DND-41 (cell line): ENCODE results near the gene TMEM154.

Experiments used
- ATAC-seq: fragments of 200-7000 bp; cut with Tn5 transposase; 3 replicates; pipeline ENCODE4 v1.9.1; 2021; ENCODE audit warnings: low read depth; ENCODE audit not compliant: insufficient read depth
- DNase-seq: peaks from one replicate; pipeline ENCODE4 v3.0.0-alpha.2; 2020
- H2AFZ ChIP-seq: 2 replicates; pipeline ENCODE4 v1.6.0; 2012; ENCODE audit warnings: low read depth, low read length
- H3K27ac ChIP-seq: 2 replicates; pipeline ENCODE4 v1.5.1; 2012; ENCODE audit warnings: low read length, inconsistent platforms
- H3K27me3 ChIP-seq: fragments of 200-600 bp; sonication (generic); 2 replicates; pipeline ENCODE4 v1.6.0; 2012; ENCODE audit warnings: low read length, mild to moderate bottlenecking, inconsistent platforms; ENCODE audit not compliant: insufficient read depth, poor library complexity
- H3K36me3 ChIP-seq: 2 replicates; pipeline ENCODE4 v1.5.1; 2012; ENCODE audit warnings: low read length, inconsistent platforms; ENCODE audit not compliant: insufficient read depth
- H3K4me1 ChIP-seq: 2 replicates; pipeline ENCODE4 v1.5.1; 2012; ENCODE audit warnings: mild to moderate bottlenecking, low read length; ENCODE audit not compliant: insufficient read depth
- H3K4me2 ChIP-seq: 2 replicates; pipeline ENCODE4 v1.6.0; 2012; ENCODE audit warnings: mild to moderate bottlenecking, moderate library complexity, low read length, inconsistent platforms; ENCODE audit not compliant: insufficient read depth
- H3K4me3 ChIP-seq, 2 experiments: fragments of 200-600 bp in 1 of 2; shearing (Covaris generic) in 1 of 2; 2 replicates each; pipeline ENCODE4 v1.5.1; 2012 to 2016; ENCODE audit warnings: inconsistent platforms in 2 of 2, low read length in 2 of 2, mild to moderate bottlenecking in 2 of 2, low read depth in 1 of 2, moderate library complexity in 1 of 2
- H3K79me2 ChIP-seq: 2 replicates; pipeline ENCODE4 v1.6.0; 2012; ENCODE audit warnings: low read length, inconsistent platforms; ENCODE audit not compliant: insufficient read depth
- H3K9ac ChIP-seq: 2 replicates; pipeline ENCODE4 v1.6.0; 2012; ENCODE audit warnings: low read depth, mild to moderate bottlenecking, inconsistent platforms, low read length, moderate library complexity
- H3K9me3 ChIP-seq: 2 replicates; pipeline ENCODE4 v1.5.1; 2012; ENCODE audit warnings: low read length, moderate library complexity, mild to moderate bottlenecking, inconsistent platforms; ENCODE audit not compliant: insufficient read depth, severe bottlenecking
- H4K20me1 ChIP-seq: 2 replicates; pipeline ENCODE4 v1.6.0; 2012; ENCODE audit warnings: low read length; ENCODE audit not compliant: insufficient read depth
- CTCF ChIP-seq: IDR thresholded peaks from 2 replicates; pipeline ENCODE4 v1.5.1; 2012; ENCODE audit warnings: borderline replicate concordance, low read length, moderate library complexity, mild to moderate bottlenecking; ENCODE audit not compliant: poor library complexity, severe bottlenecking; ENCODE audit errors: extremely low read depth
- EZH2 ChIP-seq: IDR thresholded peaks from 3 replicates; pipeline ENCODE4 v1.6.1; 2012; ENCODE audit warnings: borderline replicate concordance, low read depth, mild to moderate bottlenecking, moderate library complexity, low read length, inconsistent platforms; ENCODE audit not compliant: severe bottlenecking

TMEM154 gene

GRCh38 chr4:152673489-152673888, 6.3 kb downstream of the TMEM154 start:
- H3K79me2 ChIP-seq, result no peaks in the 10 kb centered on the region
- H3K27me3 ChIP-seq, result no peaks in the 10 kb centered on the region
- H3K27ac ChIP-seq, result no peak overlapping the region
- H3K4me3 ChIP-seq, result no peak overlapping the region
- TF ChIP-seq EZH2, result no peak
- TF ChIP-seq CTCF, result no peak
- ATAC-seq, result no peak
- peaks cover 1% of the 10 kb centered on the region for H3K4me1 ChIP-seq
- no peak overlapping the region for H2AFZ ChIP-seq
- H3K4me2 ChIP-seq, result no peak overlapping the region
- no peaks in the 10 kb centered on the region for H4K20me1 ChIP-seq
- H3K36me3 ChIP-seq, result no peaks in the 10 kb centered on the region
- no peaks in the 10 kb centered on the region for H3K9me3 ChIP-seq
- DNase-seq, result no peak
- no peak overlapping the region for H3K9ac ChIP-seq

DNA sequence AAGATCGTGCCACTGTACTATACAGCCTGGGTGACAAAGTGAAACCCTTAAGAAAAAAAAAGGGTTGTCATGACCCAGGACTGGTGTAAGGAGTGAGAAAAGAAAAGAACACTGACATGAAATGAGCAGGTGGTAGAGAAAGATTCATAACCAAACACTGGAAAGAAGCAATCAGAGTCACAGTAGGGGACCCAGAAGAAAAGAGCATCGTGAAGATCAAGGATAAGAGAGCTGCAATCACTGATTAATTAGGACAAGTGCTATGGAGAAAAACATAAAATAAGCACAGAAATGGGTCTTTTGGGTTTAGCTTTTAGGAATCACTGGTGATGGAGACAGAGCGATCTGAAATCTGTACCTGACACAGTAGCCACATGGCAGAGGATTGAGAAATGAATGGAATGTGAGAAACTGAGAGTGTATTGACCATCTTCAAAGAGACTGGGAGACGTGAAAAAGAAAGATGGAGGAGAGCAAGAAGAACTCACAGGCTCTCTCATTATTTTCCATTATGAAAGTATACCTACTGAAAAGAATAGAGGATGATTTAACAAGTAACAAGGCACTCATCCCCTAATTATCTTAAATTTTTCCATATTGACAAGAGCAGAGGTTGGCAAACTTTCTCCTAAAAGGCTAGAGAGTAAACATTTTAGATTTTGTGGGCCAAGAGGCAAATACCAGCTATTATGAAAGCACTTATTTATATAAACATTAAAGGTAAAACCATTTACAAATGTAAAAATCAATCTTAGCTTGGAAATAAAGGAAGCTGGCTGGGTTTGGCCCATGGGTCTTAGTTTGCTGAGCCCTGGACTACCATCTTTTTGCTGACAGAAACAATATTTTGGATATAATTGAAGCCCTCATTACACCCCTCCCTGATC, 7.3 kb downstream of the TMEM154 start:
- Histone ChIP-seq H2AFZ (no peak overlapping the region), H3K79me2 (no peaks in the 10 kb centered on the region), H3K36me3 (no peaks in the 10 kb centered on the region), H3K27ac (no peak overlapping the region), H3K9ac (no peak overlapping the region), H4K20me1 (no peaks in the 10 kb centered on the region), H3K4me2 (no peak overlapping the region), H3K4me1 (no peaks in the 10 kb centered on the region), H3K4me3 (no peak overlapping the region), H3K27me3 (no peaks in the 10 kb centered on the region), H3K9me3 (no peaks in the 10 kb centered on the region)
- DNase-seq (no peak), ATAC-seq (no peak)
- TF ChIP-seq EZH2 (no peak), CTCF (no peak)

DNA sequence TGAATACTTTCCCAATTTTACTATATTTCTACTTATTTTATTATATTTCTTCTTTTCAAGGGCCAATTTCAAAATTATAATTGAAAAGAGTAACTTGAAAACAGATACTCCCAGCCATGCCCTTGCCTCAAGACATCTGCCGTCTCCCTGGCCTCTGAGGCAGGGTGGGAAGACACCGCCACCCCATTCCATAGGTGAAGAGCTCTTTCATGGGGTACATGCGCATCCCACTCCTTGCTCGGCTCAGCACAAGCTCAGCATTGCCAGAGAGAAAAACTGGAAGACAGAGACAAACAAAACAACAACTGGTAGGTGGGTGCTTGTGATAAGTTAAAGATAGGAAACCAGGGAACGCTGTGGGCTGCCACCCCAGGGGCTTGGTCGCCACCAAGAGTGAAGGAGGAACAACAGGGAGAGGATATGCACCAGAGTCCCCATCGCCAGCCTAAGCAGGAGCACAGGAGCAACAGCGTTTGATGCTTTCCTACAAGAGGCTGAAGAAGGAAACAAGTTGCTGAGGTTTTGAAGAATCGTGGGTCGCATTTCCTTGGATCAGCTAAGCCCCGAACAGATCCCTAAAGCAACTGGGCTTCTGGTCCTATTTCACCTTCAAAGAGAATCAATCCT, 11.3 kb downstream of the TMEM154 start:
- H3K79me2 ChIP-seq, result no peaks in the 10 kb centered on the region
- no peak overlapping the region for H3K4me2 ChIP-seq
- ATAC-seq (no peak), DNase-seq (no peak)
- TF ChIP-seq CTCF (no peak), EZH2 (no peak)
- H3K27me3 ChIP-seq, result no peaks in the 10 kb centered on the region
- H3K4me3 ChIP-seq, result no peak overlapping the region
- no peak overlapping the region for H2AFZ ChIP-seq
- H4K20me1 ChIP-seq, result no peaks in the 10 kb centered on the region
- H3K27ac ChIP-seq, result no peak overlapping the region
- H3K36me3 ChIP-seq, result no peaks in the 10 kb centered on the region
- no peaks in the 10 kb centered on the region for H3K4me1 ChIP-seq
- no peak overlapping the region for H3K9ac ChIP-seq
- H3K9me3 ChIP-seq, result no peaks in the 10 kb centered on the region
